Neural cell (in vitro differentiated cells): ENCODE results near the gene BCAT1. TPM values are rescaled to one million over a fixed set of nuclear protein-coding genes. Genes with fewer than 3 reads are reported as not detected.

Experiments used
- H2AFZ ChIP-seq: fragments of 200-600, 300-800 bp; sonication (generic), shearing (Covaris generic); 2 replicates; pipeline ENCODE4 v1.6.0; 2014; ENCODE audit warnings: low read depth, mild to moderate bottlenecking, antibody characterized with exemption, low read length, moderate library complexity
- H3F3A ChIP-seq: fragments of 200-600 bp; shearing (Covaris generic); 2 replicates; pipeline ENCODE4 v1.6.1; 2016; ENCODE audit warnings: mild to moderate bottlenecking, moderate library complexity, mixed read lengths, antibody characterized with exemption, low read length; ENCODE audit not compliant: insufficient read depth, poor library complexity, severe bottlenecking
- H3K27ac ChIP-seq: fragments of 200-600, 300-800 bp; sonication (generic), shearing (Covaris generic); 2 replicates; pipeline ENCODE4 v1.5.1; 2014; ENCODE audit warnings: mild to moderate bottlenecking, low read length, moderate library complexity
- H3K27me3 ChIP-seq: fragments of 300-800, 200-600 bp; sonication (generic), shearing (Covaris generic); 2 replicates; pipeline ENCODE4 v1.6.0; 2014; ENCODE audit warnings: mild to moderate bottlenecking, low read depth, low read length, moderate library complexity; ENCODE audit not compliant: insufficient read depth
- H3K36me3 ChIP-seq: fragments of 300-800, 200-600 bp; sonication (generic), shearing (Covaris generic); 2 replicates; pipeline ENCODE4 v1.5.1; 2014; ENCODE audit warnings: mild to moderate bottlenecking, antibody characterized with exemption, low read length, moderate library complexity; ENCODE audit not compliant: insufficient read depth
- H3K4me2 ChIP-seq: fragments of 300-800, 200-600 bp; sonication (generic), shearing (Covaris generic); 2 replicates; pipeline ENCODE4 v1.6.0; 2014; ENCODE audit warnings: mild to moderate bottlenecking, low read length
- H3K4me3 ChIP-seq: fragments of 300-800, 200-600 bp; sonication (generic), shearing (Covaris generic); 2 replicates; pipeline ENCODE4 v1.5.1; 2014; ENCODE audit warnings: mild to moderate bottlenecking, low read length, moderate library complexity
- H3K79me2 ChIP-seq: fragments of 200-600 bp; shearing (Covaris generic); replicated peaks from 2 replicates; pipeline ENCODE4 v1.6.0; 2014; ENCODE audit warnings: mild to moderate bottlenecking, low read length, moderate library complexity; ENCODE audit not compliant: insufficient read depth
- H3K9ac ChIP-seq: fragments of 300-800, 200-600 bp; sonication (generic), shearing (Covaris generic); 2 replicates; pipeline ENCODE4 v1.6.1; 2016; ENCODE audit warnings: mild to moderate bottlenecking, low read length, mixed read lengths
- H3K9me2 ChIP-seq: fragments of 200-600 bp; shearing (Covaris generic); 2 replicates; pipeline ENCODE4 v1.6.1; 2016; ENCODE audit warnings: mild to moderate bottlenecking, low read length, mixed read lengths; ENCODE audit not compliant: insufficient read depth
- H3K9me3 ChIP-seq: fragments of 200-600, 300-800 bp; sonication (generic), shearing (Covaris generic); 2 replicates; pipeline ENCODE4 v1.6.1; 2016; ENCODE audit warnings: mild to moderate bottlenecking, mixed run types, low read length, moderate library complexity, mixed read lengths
- H4K20me1 ChIP-seq: fragments of 200-600 bp; shearing (Covaris generic); 2 replicates; pipeline ENCODE4 v1.6.1; 2016; ENCODE audit warnings: mild to moderate bottlenecking, mixed run types; ENCODE audit not compliant: insufficient read depth
- EP300 ChIP-seq: fragments of 450-650 bp; conservative IDR thresholded peaks from 2 replicates; pipeline ENCODE4 v1.6.1; 2014; ENCODE audit warnings: antibody characterized with exemption, mild to moderate bottlenecking, moderate library complexity; ENCODE audit not compliant: poor library complexity, severe bottlenecking
- EZH2 ChIP-seq: fragments of 200-600, 300-800 bp; shearing (Covaris generic), sonication (generic); IDR thresholded peaks from 2 replicates; pipeline ENCODE4 v1.6.1; 2014; ENCODE audit warnings: antibody characterized with exemption, low read length, borderline replicate concordance, mild to moderate bottlenecking; ENCODE audit not compliant: insufficient read depth, poor library complexity, severe bottlenecking
- MXI1 ChIP-seq: fragments of 450-650 bp; conservative IDR thresholded peaks from 2 replicates; pipeline ENCODE4 v1.6.1; 2014; ENCODE audit warnings: antibody characterized with exemption, mild to moderate bottlenecking; ENCODE audit not compliant: poor library complexity, severe bottlenecking
- POLR2AphosphoS5 ChIP-seq: IDR thresholded peaks from 2 replicates; pipeline ENCODE4 v1.6.1; 2012
- RAD21 ChIP-seq: fragments of 450-650 bp; conservative IDR thresholded peaks from 2 replicates; pipeline ENCODE4 v1.6.1; 2014; ENCODE audit warnings: antibody characterized with exemption, mild to moderate bottlenecking, moderate library complexity
- SMC3 ChIP-seq: fragments of 450-650 bp; conservative IDR thresholded peaks from 2 replicates; pipeline ENCODE4 v1.6.1; 2014; ENCODE audit warnings: antibody characterized with exemption, mild to moderate bottlenecking, moderate library complexity; ENCODE audit not compliant: poor library complexity
- TAF1 ChIP-seq: IDR thresholded peaks from 2 replicates; pipeline ENCODE4 v1.6.1; 2012; ENCODE audit warnings: low read depth
- polyA plus RNA-seq: library from polyadenylated mRNA; depleted of rRNA; stranded (reverse); fragments of >200 nt; gene quantifications from 2 replicates; pipeline ENCODE4 v1.2.3, GENCODE V29; 2014
- TF ChIP-seq, protein P1 (sequence below): IDR thresholded peaks from 2 replicates; pipeline ENCODE4 v1.6.1; 2012; ENCODE audit warnings: borderline replicate concordance
- TF ChIP-seq, protein P2 (sequence below): fragments of 450-650 bp; IDR thresholded peaks from 2 replicates; pipeline ENCODE4 v1.5.1; 2014; ENCODE audit warnings: antibody characterized with exemption, mild to moderate bottlenecking, moderate library complexity; ENCODE audit not compliant: poor library complexity, severe bottlenecking

Gene BCAT1
- polyA plus RNA-seq, 1 donor from 2014 or later, result 31.3 TPM

DNA sequence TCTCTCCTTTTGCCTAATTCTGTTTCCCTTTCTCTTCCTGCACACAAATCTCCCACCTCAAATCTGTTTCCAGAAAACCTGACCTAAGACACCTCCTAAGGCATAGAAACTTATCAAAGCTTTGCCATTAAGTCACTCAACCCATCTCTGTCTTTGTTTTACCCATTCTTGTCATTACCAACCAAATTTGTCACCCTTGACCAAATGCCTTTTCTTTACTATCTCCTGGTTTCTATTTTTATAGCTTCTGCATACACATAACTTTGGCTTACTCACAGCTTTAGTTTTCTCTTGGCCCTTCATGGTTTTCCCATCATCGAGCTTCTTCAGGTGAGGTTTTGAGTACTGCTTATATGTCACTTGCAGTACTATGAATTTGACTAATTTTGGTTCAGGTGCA lies 184.2 kb downstream of the BCAT1 start:
- TF ChIP-seq SMC3 (no peak), RAD21 (no peak), TAF1 (no peak)
- Histone ChIP-seq H3K4me3 (no peak overlapping the region), H3K9ac (no peak overlapping the region), H3K27me3 (no peaks in the 10 kb centered on the region), H4K20me1 (no peaks in the 10 kb centered on the region), H3K79me2 (no peaks in the 10 kb centered on the region), H3K4me2 (no peak overlapping the region), H3K36me3 (no peaks in the 10 kb centered on the region), H2AFZ (no peak overlapping the region), H3K9me2 (no peaks in the 10 kb centered on the region), H3F3A (no peaks in the 10 kb centered on the region), H3K9me3 (no peaks in the 10 kb centered on the region), H3K27ac (no peak overlapping the region)

DNA sequence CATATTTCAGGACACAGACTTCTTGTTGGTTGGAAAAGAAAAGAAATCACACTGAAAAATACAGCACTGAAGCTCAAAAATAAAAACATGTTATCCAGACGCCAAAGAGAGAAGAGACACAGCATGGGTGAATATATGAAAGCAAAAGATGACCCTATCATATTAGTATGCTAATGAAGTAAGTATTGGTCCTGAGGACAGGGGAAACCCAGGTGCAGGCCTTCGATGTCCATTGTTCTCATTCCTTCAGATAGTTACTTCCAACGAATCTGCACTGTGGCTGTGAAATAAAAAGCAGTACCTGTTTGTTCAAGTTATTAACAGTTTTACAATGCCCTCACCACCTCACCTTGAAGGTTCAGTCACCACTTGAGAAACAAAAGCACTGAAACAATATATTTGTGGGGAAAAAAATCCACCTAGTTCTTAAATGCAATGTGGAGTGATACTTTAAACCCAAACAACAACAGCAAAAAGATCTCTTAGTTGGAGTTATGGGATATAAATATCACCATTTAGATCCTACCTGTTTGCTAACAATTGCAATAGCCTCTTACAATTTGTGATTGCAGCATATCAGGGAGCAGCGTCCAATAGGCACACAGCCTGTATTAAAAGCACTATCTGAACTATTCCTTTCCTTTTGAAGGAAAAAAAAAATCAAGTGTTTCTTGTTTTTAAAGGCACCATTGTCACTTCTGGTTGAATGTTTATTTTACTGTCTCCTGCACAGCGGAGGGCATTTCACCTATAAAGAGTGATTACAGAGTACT lies 188.1 kb downstream of the BCAT1 start:
- H3K9me2 ChIP-seq, result no peaks in the 10 kb centered on the region
- H3K9me3 ChIP-seq, result no peaks in the 10 kb centered on the region
- H3K9ac ChIP-seq, result no peak overlapping the region
- H3F3A ChIP-seq, result no peaks in the 10 kb centered on the region
- no peak overlapping the region for H3K4me3 ChIP-seq
- H3K27me3 ChIP-seq, result no peaks in the 10 kb centered on the region
- no peaks in the 10 kb centered on the region for H3K36me3 ChIP-seq
- H3K79me2 ChIP-seq, result no peaks in the 10 kb centered on the region
- no peak overlapping the region for H3K27ac ChIP-seq
- H4K20me1 ChIP-seq, result no peaks in the 10 kb centered on the region
- no peak overlapping the region for H3K4me2 ChIP-seq
- TF ChIP-seq MXI1, result no peak
- no peak for TF ChIP-seq POLR2AphosphoS5
- no peak for TF ChIP-seq SMC3
- TF ChIP-seq, protein P1, sequence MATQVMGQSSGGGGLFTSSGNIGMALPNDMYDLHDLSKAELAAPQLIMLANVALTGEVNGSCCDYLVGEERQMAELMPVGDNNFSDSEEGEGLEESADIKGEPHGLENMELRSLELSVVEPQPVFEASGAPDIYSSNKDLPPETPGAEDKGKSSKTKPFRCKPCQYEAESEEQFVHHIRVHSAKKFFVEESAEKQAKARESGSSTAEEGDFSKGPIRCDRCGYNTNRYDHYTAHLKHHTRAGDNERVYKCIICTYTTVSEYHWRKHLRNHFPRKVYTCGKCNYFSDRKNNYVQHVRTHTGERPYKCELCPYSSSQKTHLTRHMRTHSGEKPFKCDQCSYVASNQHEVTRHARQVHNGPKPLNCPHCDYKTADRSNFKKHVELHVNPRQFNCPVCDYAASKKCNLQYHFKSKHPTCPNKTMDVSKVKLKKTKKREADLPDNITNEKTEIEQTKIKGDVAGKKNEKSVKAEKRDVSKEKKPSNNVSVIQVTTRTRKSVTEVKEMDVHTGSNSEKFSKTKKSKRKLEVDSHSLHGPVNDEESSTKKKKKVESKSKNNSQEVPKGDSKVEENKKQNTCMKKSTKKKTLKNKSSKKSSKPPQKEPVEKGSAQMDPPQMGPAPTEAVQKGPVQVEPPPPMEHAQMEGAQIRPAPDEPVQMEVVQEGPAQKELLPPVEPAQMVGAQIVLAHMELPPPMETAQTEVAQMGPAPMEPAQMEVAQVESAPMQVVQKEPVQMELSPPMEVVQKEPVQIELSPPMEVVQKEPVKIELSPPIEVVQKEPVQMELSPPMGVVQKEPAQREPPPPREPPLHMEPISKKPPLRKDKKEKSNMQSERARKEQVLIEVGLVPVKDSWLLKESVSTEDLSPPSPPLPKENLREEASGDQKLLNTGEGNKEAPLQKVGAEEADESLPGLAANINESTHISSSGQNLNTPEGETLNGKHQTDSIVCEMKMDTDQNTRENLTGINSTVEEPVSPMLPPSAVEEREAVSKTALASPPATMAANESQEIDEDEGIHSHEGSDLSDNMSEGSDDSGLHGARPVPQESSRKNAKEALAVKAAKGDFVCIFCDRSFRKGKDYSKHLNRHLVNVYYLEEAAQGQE, result no peak
- TF ChIP-seq EP300, result no peak
- no peak for TF ChIP-seq TAF1
- TF ChIP-seq, protein P2, sequence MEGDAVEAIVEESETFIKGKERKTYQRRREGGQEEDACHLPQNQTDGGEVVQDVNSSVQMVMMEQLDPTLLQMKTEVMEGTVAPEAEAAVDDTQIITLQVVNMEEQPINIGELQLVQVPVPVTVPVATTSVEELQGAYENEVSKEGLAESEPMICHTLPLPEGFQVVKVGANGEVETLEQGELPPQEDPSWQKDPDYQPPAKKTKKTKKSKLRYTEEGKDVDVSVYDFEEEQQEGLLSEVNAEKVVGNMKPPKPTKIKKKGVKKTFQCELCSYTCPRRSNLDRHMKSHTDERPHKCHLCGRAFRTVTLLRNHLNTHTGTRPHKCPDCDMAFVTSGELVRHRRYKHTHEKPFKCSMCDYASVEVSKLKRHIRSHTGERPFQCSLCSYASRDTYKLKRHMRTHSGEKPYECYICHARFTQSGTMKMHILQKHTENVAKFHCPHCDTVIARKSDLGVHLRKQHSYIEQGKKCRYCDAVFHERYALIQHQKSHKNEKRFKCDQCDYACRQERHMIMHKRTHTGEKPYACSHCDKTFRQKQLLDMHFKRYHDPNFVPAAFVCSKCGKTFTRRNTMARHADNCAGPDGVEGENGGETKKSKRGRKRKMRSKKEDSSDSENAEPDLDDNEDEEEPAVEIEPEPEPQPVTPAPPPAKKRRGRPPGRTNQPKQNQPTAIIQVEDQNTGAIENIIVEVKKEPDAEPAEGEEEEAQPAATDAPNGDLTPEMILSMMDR, result no peak
- no peak for TF ChIP-seq EZH2
- no peak for TF ChIP-seq RAD21
- no peak overlapping the region for H2AFZ ChIP-seq
